Suprapubic skin (tissue), 3 donors: ENCODE measurements around the gene EVI5L.

ENCODE experiments used
- EP300 ChIP-seq: sonication (generic); formaldehyde crosslinking; IDR thresholded peaks from one replicate; pipeline ENCODE4 v1.6.1; 2017; ENCODE audit warnings: antibody characterized with exemption
- POLR2A ChIP-seq, 2 donors: fragments of 450-650 bp; IDR thresholded peaks; one replicate each; pipeline ENCODE4 v1.6.1; 2017; ENCODE audit warnings: antibody characterized with exemption in 2 of 2, mild to moderate bottlenecking in 2 of 2, moderate library complexity in 2 of 2
- TF ChIP-seq, protein P1 (sequence below), 2 donors: fragments of 200-600 bp in 1 of 2; fragments of 450-650 bp in 1 of 2; sonication (generic) in 1 of 2; IDR thresholded peaks; one replicate each; pipeline ENCODE4 v1.5.1; 2016 to 2019; ENCODE audit warnings: antibody characterized with exemption in 2 of 2, mild to moderate bottlenecking in 1 of 2, moderate library complexity in 1 of 2

DNA sequence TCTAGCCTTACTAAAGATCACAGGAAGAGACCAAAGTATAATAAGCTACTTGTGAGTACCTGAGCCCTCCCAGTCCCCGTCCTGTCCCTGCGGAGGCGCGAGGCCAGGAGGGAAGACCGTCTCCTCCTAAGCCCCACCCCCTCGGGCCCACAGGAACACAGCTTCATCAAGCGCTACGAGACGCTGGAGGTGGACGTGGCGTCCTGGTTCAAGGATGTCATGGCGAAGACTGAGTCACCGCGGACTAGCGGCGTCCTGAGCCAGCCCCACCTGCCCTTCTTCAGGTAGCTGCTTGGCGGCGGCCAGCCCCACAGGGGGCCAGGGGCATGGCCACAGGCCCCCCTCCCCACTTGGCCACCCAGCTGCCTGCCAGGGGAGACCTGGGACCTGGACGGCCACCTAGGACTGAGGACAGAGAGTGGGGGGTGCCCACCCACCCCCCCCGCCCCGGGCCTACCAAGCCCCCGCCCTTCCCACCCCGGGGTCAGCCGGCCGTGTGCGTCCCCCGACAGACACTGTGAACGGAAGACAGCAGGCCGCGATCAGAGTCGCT is 82.2 kb downstream of the EVI5L start:
- TF ChIP-seq, protein P1, sequence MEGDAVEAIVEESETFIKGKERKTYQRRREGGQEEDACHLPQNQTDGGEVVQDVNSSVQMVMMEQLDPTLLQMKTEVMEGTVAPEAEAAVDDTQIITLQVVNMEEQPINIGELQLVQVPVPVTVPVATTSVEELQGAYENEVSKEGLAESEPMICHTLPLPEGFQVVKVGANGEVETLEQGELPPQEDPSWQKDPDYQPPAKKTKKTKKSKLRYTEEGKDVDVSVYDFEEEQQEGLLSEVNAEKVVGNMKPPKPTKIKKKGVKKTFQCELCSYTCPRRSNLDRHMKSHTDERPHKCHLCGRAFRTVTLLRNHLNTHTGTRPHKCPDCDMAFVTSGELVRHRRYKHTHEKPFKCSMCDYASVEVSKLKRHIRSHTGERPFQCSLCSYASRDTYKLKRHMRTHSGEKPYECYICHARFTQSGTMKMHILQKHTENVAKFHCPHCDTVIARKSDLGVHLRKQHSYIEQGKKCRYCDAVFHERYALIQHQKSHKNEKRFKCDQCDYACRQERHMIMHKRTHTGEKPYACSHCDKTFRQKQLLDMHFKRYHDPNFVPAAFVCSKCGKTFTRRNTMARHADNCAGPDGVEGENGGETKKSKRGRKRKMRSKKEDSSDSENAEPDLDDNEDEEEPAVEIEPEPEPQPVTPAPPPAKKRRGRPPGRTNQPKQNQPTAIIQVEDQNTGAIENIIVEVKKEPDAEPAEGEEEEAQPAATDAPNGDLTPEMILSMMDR (IDR thresholded peaks at IDR 0.05), result no peak
- TF ChIP-seq POLR2A (IDR thresholded peaks at IDR 0.05) (no peak), EP300 (no peak)
